H9 (cell line): Measurements from ENCODE around the gene TSSK2. TPM values are rescaled to one million over a fixed set of nuclear protein-coding genes. Genes with fewer than 3 reads are reported as not detected.

Experiments used
- DNase-seq: peaks from one replicate; pipeline ENCODE4 v3.0.0-alpha.2; 2017
- H2AFZ ChIP-seq: one replicate; pipeline ENCODE4 v1.6.1; 2013; ENCODE audit warnings: mild to moderate bottlenecking, low read length, control low read depth, moderate library complexity
- H2AK5ac ChIP-seq: 2 replicates; pipeline ENCODE4 v1.6.1; 2013; ENCODE audit warnings: low read length, control low read depth, mixed read lengths; ENCODE audit not compliant: insufficient read length
- H2BK120ac ChIP-seq: one replicate; pipeline ENCODE4 v1.6.1; 2013; ENCODE audit warnings: low read depth, mild to moderate bottlenecking, low read length, control low read depth, inconsistent platforms; ENCODE audit not compliant: poor library complexity, severe bottlenecking
- H2BK12ac ChIP-seq: 2 replicates; pipeline ENCODE4 v1.6.1; 2013; ENCODE audit warnings: low read length, control low read depth, mixed read lengths, low read depth; ENCODE audit not compliant: insufficient read length
- H2BK15ac ChIP-seq: 2 replicates; pipeline ENCODE4 v1.6.1; 2013; ENCODE audit warnings: low read depth, low read length, control low read depth
- H2BK20ac ChIP-seq: one replicate; pipeline ENCODE4 v1.6.1; 2013; ENCODE audit warnings: low read depth, mild to moderate bottlenecking, low read length, control low read depth, inconsistent platforms; ENCODE audit not compliant: poor library complexity, severe bottlenecking
- H2BK5ac ChIP-seq: 2 replicates; pipeline ENCODE4 v1.6.1; 2013; ENCODE audit warnings: low read length, control low read depth, mixed read lengths; ENCODE audit not compliant: insufficient read length
- H3K14ac ChIP-seq: 2 replicates; pipeline ENCODE4 v1.6.1; 2013; ENCODE audit warnings: low read length, control low read depth; ENCODE audit not compliant: insufficient read depth
- H3K18ac ChIP-seq: 2 replicates; pipeline ENCODE4 v1.6.1; 2013; ENCODE audit warnings: low read depth, mild to moderate bottlenecking, mixed read lengths, low read length, control low read depth; ENCODE audit not compliant: insufficient read length
- H3K23ac ChIP-seq: 2 replicates; pipeline ENCODE4 v1.6.1; 2013; ENCODE audit warnings: low read length, control low read depth, mixed read lengths, low read depth; ENCODE audit not compliant: insufficient read length
- H3K23me2 ChIP-seq: 2 replicates; pipeline ENCODE4 v1.6.1; 2013; ENCODE audit warnings: low read depth, mild to moderate bottlenecking, mixed read lengths, low read length, control low read depth; ENCODE audit not compliant: insufficient read length, poor library complexity, severe bottlenecking
- H3K27ac ChIP-seq: 2 replicates; pipeline ENCODE4 v1.5.1; 2013; ENCODE audit warnings: low read length, control low read depth, mixed read lengths, low read depth; ENCODE audit not compliant: insufficient read length
- H3K27me3 ChIP-seq: 2 replicates; pipeline ENCODE4 v1.6.1; 2013; ENCODE audit warnings: low read length, control low read depth, inconsistent platforms; ENCODE audit not compliant: insufficient read depth
- H3K4ac ChIP-seq: 2 replicates; pipeline ENCODE4 v1.6.1; 2013; ENCODE audit warnings: low read depth, mild to moderate bottlenecking, control low read depth, inconsistent platforms, low read length, moderate library complexity
- H3K4me1 ChIP-seq: 2 replicates; pipeline ENCODE4 v1.6.1; 2013; ENCODE audit warnings: low read length, control low read depth, inconsistent platforms; ENCODE audit not compliant: insufficient read depth
- H3K4me2 ChIP-seq: 2 replicates; pipeline ENCODE4 v1.6.1; 2013; ENCODE audit warnings: low read length, control low read depth, mixed read lengths; ENCODE audit not compliant: insufficient read length, insufficient read depth
- H3K56ac ChIP-seq: 2 replicates; pipeline ENCODE4 v1.6.1; 2013; ENCODE audit warnings: low read depth, mild to moderate bottlenecking, mixed read lengths, low read length, control low read depth; ENCODE audit not compliant: insufficient read length
- H3K79me1 ChIP-seq: 2 replicates; pipeline ENCODE4 v1.6.1; 2013; ENCODE audit warnings: low read depth, mild to moderate bottlenecking, moderate library complexity, low read length, control low read depth, inconsistent platforms; ENCODE audit not compliant: insufficient read depth, poor library complexity, severe bottlenecking
- H3K79me2 ChIP-seq: 2 replicates; pipeline ENCODE4 v1.6.1; 2013; ENCODE audit warnings: low read length, control low read depth, inconsistent platforms; ENCODE audit not compliant: insufficient read depth
- H3K9ac ChIP-seq: 2 replicates; pipeline ENCODE4 v1.6.1; 2013; ENCODE audit warnings: low read length, control low read depth, mixed read lengths; ENCODE audit not compliant: insufficient read length; ENCODE audit errors: extremely low read depth
- H3K9me3 ChIP-seq: one replicate; pipeline ENCODE4 v1.6.1; 2013; ENCODE audit warnings: low read depth, low read length, inconsistent platforms; ENCODE audit not compliant: control insufficient read depth
- H3T11ph ChIP-seq: one replicate; pipeline ENCODE4 v1.6.1; 2013; ENCODE audit warnings: mild to moderate bottlenecking, low read length, control low read depth, inconsistent platforms
- H4K20me1 ChIP-seq: one replicate; pipeline ENCODE4 v1.6.1; 2013; ENCODE audit not compliant: control insufficient read depth, insufficient read length, insufficient read depth
- H4K5ac ChIP-seq: 2 replicates; pipeline ENCODE4 v1.6.1; 2013; ENCODE audit warnings: low read depth, mild to moderate bottlenecking, mixed read lengths, low read length, control low read depth; ENCODE audit not compliant: insufficient read length
- H4K8ac ChIP-seq: replicated peaks from 2 replicates; pipeline ENCODE4 v1.6.1; 2013; ENCODE audit warnings: low read length, control low read depth, mixed read lengths, low read depth; ENCODE audit not compliant: insufficient read length
- H4K91ac ChIP-seq: 2 replicates; pipeline ENCODE4 v1.6.1; 2013; ENCODE audit warnings: low read depth, mild to moderate bottlenecking, moderate library complexity, mixed read lengths, low read length, control low read depth; ENCODE audit not compliant: insufficient read length
- H3K27ac Mint-ChIP-seq, 3 experiments: 2 replicates in 2 of 3; 3 replicates in 1 of 3; pipeline ENCODE4 v1.8.0; 2020 to 2021; ENCODE audit warnings: mixed read lengths in 3 of 3, mild to moderate bottlenecking in 1 of 3, moderate library complexity in 1 of 3
- H3K27me3 Mint-ChIP-seq: 2 replicates; pipeline ENCODE4 v1.8.0; 2021; ENCODE audit warnings: low read depth, mild to moderate bottlenecking, moderate library complexity, mixed read lengths
- H3K36me3 Mint-ChIP-seq, 3 experiments: 2 replicates in 2 of 3; 3 replicates in 1 of 3; pipeline ENCODE4 v1.8.0; 2020 to 2021; ENCODE audit warnings: low read depth in 3 of 3, mixed read lengths in 3 of 3; ENCODE audit not compliant: insufficient read depth in 1 of 3
- H3K4me1 Mint-ChIP-seq, 2 experiments: 2 replicates each; pipeline ENCODE4 v1.8.0; 2020; ENCODE audit warnings: mixed read lengths in 2 of 2
- H3K4me3 Mint-ChIP-seq, 2 experiments: 2 replicates in 1 of 2; 3 replicates in 1 of 2; pipeline ENCODE4 v1.8.0; 2020 to 2021; ENCODE audit warnings: mild to moderate bottlenecking in 2 of 2, mixed read lengths in 2 of 2, moderate library complexity in 1 of 2
- H3K9me3 Mint-ChIP-seq, 2 experiments: 2 replicates in 1 of 2; 3 replicates in 1 of 2; pipeline ENCODE4 v1.8.0; 2020; ENCODE audit warnings: mild to moderate bottlenecking in 2 of 2, mixed read lengths in 2 of 2, moderate library complexity in 1 of 2
- CTCF ChIP-seq: fragments of 200-600 bp; sonication (generic); conservative IDR thresholded peaks from 3 replicates; pipeline ENCODE4 v1.8.0; 2021; ENCODE audit warnings: antibody characterized with exemption, mild to moderate bottlenecking
- WGBS: extraction: QIAGEN DNeasy Blood & Tissue Kit; methylation state at CpG from one replicate; pipeline ENCODE4 v1.1.7; 2013; ENCODE audit warnings: missing lambda C conversion rate, low lambda C conversion rate, mixed read lengths; ENCODE audit not compliant: insufficient read length; ENCODE audit errors: extremely low coverage; 5-methylcytosine and 5-hydroxymethylcytosine counted together
- total RNA-seq: library from RNA; stranded (reverse); gene quantifications from 2 replicates; pipeline ENCODE4 v1.2.1, GENCODE V29; 2021

The TSSK2 gene
- total RNA-seq, 1 experiment from 2014 or later, result not detected

GRCh38 chr22:19177164-19178064 is 46.3 kb downstream of the TSSK2 start:
- Histone ChIP-seq H3K23me2 (peaks cover 8% of the 10 kb centered on the region), H3K18ac (peak overlapping the region; percentile 7), H3K23ac (no peak overlapping the region), H3K9ac (peak overlapping the region; percentile 36), H2BK15ac (no peak overlapping the region), H4K91ac (no peak overlapping the region), H3K79me2 (peaks cover 6% of the 10 kb centered on the region; the same call in 1 of the 2 replicates), H3K27me3 (no peaks in the 10 kb centered on the region), H3K4me2 (peak overlapping the region; percentile 52), H3K9me3 (no peaks in the 10 kb centered on the region), H2AK5ac (no peak overlapping the region), H3K56ac (no peak overlapping the region), H4K20me1 (peaks cover 2% of the 10 kb centered on the region), H3K79me1 (peaks cover 3% of the 10 kb centered on the region), H3K27ac (no peak overlapping the region), H4K8ac (no peak overlapping the region), H4K5ac (no peak overlapping the region), H2BK5ac (no peak overlapping the region), H3K14ac (peak overlapping the region; percentile 41; the same call in 1 of the 2 replicates), H2BK12ac (no peak overlapping the region), H2BK120ac (no peak overlapping the region), H3K4ac (no peak overlapping the region), H3K4me1 (peaks cover 3% of the 10 kb centered on the region; the same call in 1 of the 2 replicates), H2BK20ac (no peak overlapping the region), H2AFZ (no peak overlapping the region), H3T11ph (no peak overlapping the region)
- Mint-ChIP-seq H3K4me3 (peak overlapping the region; percentile 70 to 82), H3K27ac (0 out of 7 replicates have a peak overlapping the region, but pooled peaks of 1 of the 3 experiments have one; percentile 36), H3K9me3 (no peaks in the 10 kb centered on the region), H3K4me1 (peaks cover 39 to 42% of the 10 kb centered on the region in 2 experiments), H3K36me3 (peaks cover 0 to 22% (median 15%) of the 10 kb centered on the region in 3 experiments; a peak in 5 of 7 replicates), H3K27me3 (no peaks in the 10 kb centered on the region)
- no peak for DNase-seq
- TF ChIP-seq CTCF, result no peak
- no CpG with 5 or more reads among the region's 55 CpGs for WGBS
